GM12878 (cell line): ENCODE results near the gene REPIN1. TPM values are rescaled to one million over a fixed set of nuclear protein-coding genes. Genes with fewer than 3 reads are reported as not detected.

Experiments used
- ASH2L ChIP-seq: fragments of 300-600, 200-600 bp; sonication (generic); IDR thresholded peaks from 2 replicates; pipeline ENCODE4 v1.6.1; 2017; ENCODE audit warnings: low read depth, mild to moderate bottlenecking, borderline replicate concordance
- ATF2 ChIP-seq: IDR thresholded peaks from 2 replicates; pipeline ENCODE4 v1.6.1; 2012; ENCODE audit warnings: low read length, inconsistent platforms
- ATF7 ChIP-seq: fragments of 450-650 bp; IDR thresholded peaks from 2 replicates; pipeline ENCODE4 v1.6.1; 2016; ENCODE audit warnings: low read depth, mild to moderate bottlenecking
- BMI1 ChIP-seq: fragments of 450-650 bp; IDR thresholded peaks from 2 replicates; pipeline ENCODE4 v1.6.1; 2016; ENCODE audit warnings: mild to moderate bottlenecking, moderate library complexity, borderline replicate concordance
- CEBPB ChIP-seq, 2 experiments: fragments of 150-350 bp in 1 of 2; IDR thresholded peaks; 2 replicates each; pipeline ENCODE4 v1.6.1; 2012 to 2014; ENCODE audit warnings: low read depth in 2 of 2, low read length in 2 of 2, borderline replicate concordance in 1 of 2, inconsistent platforms in 1 of 2
- CHD2 ChIP-seq: IDR thresholded peaks from 2 replicates; pipeline ENCODE4 v1.6.1; 2011; ENCODE audit warnings: low read depth, low read length, improper control_type of control experiment, borderline replicate concordance
- CHD4 ChIP-seq: fragments of 200-600 bp; sonication (generic); IDR thresholded peaks from 2 replicates; pipeline ENCODE4 v1.6.1; 2016; ENCODE audit warnings: mild to moderate bottlenecking
- E2F4 ChIP-seq: IDR thresholded peaks from 2 replicates; pipeline ENCODE4 v1.6.1; 2012; ENCODE audit warnings: low read depth, low read length, improper control_type of control experiment
- HDGF ChIP-seq: fragments of 450-650 bp; IDR thresholded peaks from 2 replicates; pipeline ENCODE4 v1.6.1; 2016; ENCODE audit warnings: antibody characterized with exemption
- IRF4 ChIP-seq: IDR thresholded peaks from 2 replicates; pipeline ENCODE4 v1.6.1; 2011; ENCODE audit warnings: low read depth, low read length
- JUND ChIP-seq: IDR thresholded peaks from 2 replicates; pipeline ENCODE4 v1.6.1; 2012; ENCODE audit warnings: low read depth, mild to moderate bottlenecking, low read length, improper control_type of control experiment, moderate library complexity
- LARP7 ChIP-seq: fragments of 450-650 bp; IDR thresholded peaks from 2 replicates; pipeline ENCODE4 v1.6.1; 2017; ENCODE audit warnings: mild to moderate bottlenecking
- MEF2A ChIP-seq: IDR thresholded peaks from 2 replicates; pipeline ENCODE4 v1.6.1; 2011; ENCODE audit warnings: low read depth, mild to moderate bottlenecking, low read length, moderate library complexity; ENCODE audit not compliant: insufficient read depth
- NFXL1 ChIP-seq: fragments of 450-650 bp; IDR thresholded peaks from 2 replicates; pipeline ENCODE4 v1.6.1; 2017; ENCODE audit warnings: antibody characterized with exemption, mild to moderate bottlenecking, borderline replicate concordance
- PAX8 ChIP-seq: fragments of 450-650 bp; IDR thresholded peaks from 2 replicates; pipeline ENCODE4 v1.6.1; 2017; ENCODE audit warnings: mild to moderate bottlenecking, moderate library complexity
- RAD51 ChIP-seq: fragments of 450-650 bp; IDR thresholded peaks from 2 replicates; pipeline ENCODE4 v1.6.1; 2016; ENCODE audit warnings: moderate library complexity, mild to moderate bottlenecking, inconsistent platforms
- RELB ChIP-seq: fragments of 450-650 bp; IDR thresholded peaks from 2 replicates; pipeline ENCODE4 v1.6.1; 2017; ENCODE audit warnings: low read depth, mild to moderate bottlenecking, moderate library complexity
- REST ChIP-seq: IDR thresholded peaks from 2 replicates; pipeline ENCODE4 v1.6.1; 2012; ENCODE audit warnings: mild to moderate bottlenecking, low read depth, low read length
- SREBF2 ChIP-seq: IDR thresholded peaks from 2 replicates; pipeline ENCODE4 v1.6.1; 2012; ENCODE audit warnings: mild to moderate bottlenecking, low read length
- SRF ChIP-seq, 2 experiments: IDR thresholded peaks; 2 replicates each; pipeline ENCODE4 v1.6.1; 2011; ENCODE audit warnings: low read depth in 2 of 2, low read length in 2 of 2, mild to moderate bottlenecking in 1 of 2, moderate library complexity in 1 of 2
- STAT3 ChIP-seq: IDR thresholded peaks from 2 replicates; pipeline ENCODE4 v1.6.1; 2011; ENCODE audit warnings: low read depth, low read length, improper control_type of control experiment
- TCF12 ChIP-seq: IDR thresholded peaks from 2 replicates; pipeline ENCODE4 v1.6.1; 2011; ENCODE audit warnings: low read depth, mild to moderate bottlenecking, low read length
- YBX1 ChIP-seq: fragments of 450-650 bp; IDR thresholded peaks from 2 replicates; pipeline ENCODE4 v1.6.1; 2016; ENCODE audit warnings: antibody characterized with exemption
- ZNF384 ChIP-seq: IDR thresholded peaks from 2 replicates; pipeline ENCODE4 v1.6.1; 2012; ENCODE audit warnings: low read depth, mild to moderate bottlenecking, low read length, improper control_type of control experiment, borderline replicate concordance
- ZSCAN29 ChIP-seq: fragments of 450-650 bp; IDR thresholded peaks from 2 replicates; pipeline ENCODE4 v1.6.1; 2017; ENCODE audit warnings: mild to moderate bottlenecking, moderate library complexity
- polyA plus RNA-seq, 11 experiments: library from polyadenylated mRNA; depleted of rRNA in 4 of 11; unstranded in 6 of 11; stranded (reverse) in 5 of 11; fragments of >200 nt; fragmentation: Nextera tagmentation in 4 of 11; fragmentation: Illumina TruSeq in 1 of 11; extraction: Ambion mirVana in 4 of 11; extraction: Trizol in 1 of 11; gene quantifications; 1 replicate in 1 of 11; 2 replicates in 10 of 11; pipeline versions ENCODE4 v1.2.1 to v1.2.3, GENCODE V29; 2011 to 2016; ENCODE audit warnings: inconsistent platforms in 2 of 11, missing spikeins in 2 of 11, low read depth in 1 of 11
- total RNA-seq, 4 experiments: library from RNA; depleted of rRNA in 3 of 4; stranded (reverse); fragments of >200 nt in 3 of 4; fragmentation: Illumina TruSeq in 1 of 4; extraction: Trizol in 1 of 4; gene quantifications; 2 replicates each; pipeline versions ENCODE4 v1.2.1 to v1.2.3, GENCODE V29; 2013 to 2021

REPIN1 gene
- total and polyA plus RNA-seq, 10 of the 15 experiments (the other 5 are each of a cell fraction or from before 2014, with no cell fraction given), result 5.1 to 172 (median 76.9) TPM

- TF ChIP-seq RELB (0 out of 2 replicates have a peak, but pooled peaks have one; percentile 18), ZNF384 (no peak), HDGF (no peak), IRF4 (0 out of 2 replicates have a peak, but pooled peaks have one; percentile 44), SRF (IDR thresholded peaks at IDR 0.05; ENCODE audit: low read depth in 2 of 2, low read length in 2 of 2) (0 out of 4 replicates have a peak, but pooled peaks of 1 of the 2 experiments have one; percentile 5), TCF12 (no peak), CHD2 (no peak), MEF2A (0 out of 2 replicates have a peak, but pooled peaks have one; percentile 16), RAD51 (no peak), ATF7 (peak; percentile 41; the same call in 1 of the 2 replicates), ASH2L (no peak), LARP7 (0 out of 2 replicates have a peak, but pooled peaks have one; percentile 60), PAX8 (no peak), E2F4 (no peak), STAT3 (no peak), YBX1 (no peak), CHD4 (no peak), NFXL1 (no peak), REST (no peak), SREBF2 (no peak), BMI1 (no peak), JUND (no peak), ATF2 (no peak), CEBPB (IDR thresholded peaks at IDR 0.05; ENCODE audit: borderline replicate concordance in 1 of 2, low read depth in 2 of 2, low read length in 2 of 2) (no peak), ZSCAN29 (no peak)
Observed at GRCh38 chr7:150420987-150421674, 52.5 kb downstream of the REPIN1 start (continued).
